ENCODE results near the gene ZBTB38. TPM values are rescaled to one million over a fixed set of nuclear protein-coding genes. Genes with fewer than 3 reads are reported as not detected.

Gene ZBTB38
- total and polyA plus RNA-seq, 2 donors (not counting 1 experiment from before 2014, with no cell fraction given), result 13.8 to 71.2 TPM

- Histone ChIP-seq H3K27ac (ENCODE audit: low read length in 2 of 2) (no peak overlapping the region), H3K27me3 (replicated peaks in 1 of 4; ENCODE audit: control extremely low read depth in 1 of 4, control insufficient read depth in 3 of 4, insufficient read depth in 4 of 4, low read length in 3 of 4) (no peaks in the 10 kb centered on the region), H3K4me1 (ENCODE audit: control insufficient read depth in 2 of 2, insufficient read depth in 2 of 2, low read length in 2 of 2) (no peaks in the 10 kb centered on the region), H3K4me2 (replicated peaks; ENCODE audit: low read depth, low read length, poor library complexity, severe bottlenecking) (no peak overlapping the region), H4K20me1 (ENCODE audit: control insufficient read depth, insufficient read depth, low read length, poor library complexity, severe bottlenecking) (no peaks in the 10 kb centered on the region), H2AFZ (ENCODE audit: insufficient read depth, low read depth, low read length, poor library complexity, severe bottlenecking) (no peak overlapping the region), H3K36me3 (replicated peaks in 1 of 2; ENCODE audit: control extremely low read depth in 1 of 2, control insufficient read depth in 1 of 2, extremely low read depth in 1 of 2, insufficient read depth in 2 of 2, low read length in 1 of 2) (no peaks in the 10 kb centered on the region), H3K9me3 (ENCODE audit: control extremely low read depth in 1 of 3, control insufficient read depth in 2 of 3, insufficient read depth in 1 of 3, low read length in 2 of 3) (peaks cover 0 to 3% (median 0%) of the 10 kb centered on the region in 3 donors), H3K79me2 (ENCODE audit: control insufficient read depth, insufficient read depth, low read length) (no peaks in the 10 kb centered on the region), H3K9ac (ENCODE audit: low read length) (no peak overlapping the region), H3K4me3 (ENCODE audit: control extremely low read depth in 1 of 5, extremely low read depth in 1 of 5, insufficient read depth in 1 of 5, low read depth in 2 of 5, low read length in 4 of 5) (no peak overlapping the region)
- H3K9me3 Mint-ChIP-seq (ENCODE audit: insufficient read depth), result no peaks in the 10 kb centered on the region
- no peak overlapping the region for H3K27ac Mint-ChIP-seq
- TF ChIP-seq EZH2 (IDR thresholded peaks at IDR 0.05; ENCODE audit: borderline replicate concordance, insufficient read depth, low read depth, low read length, poor library complexity, severe bottlenecking) (no peak), CTCF (IDR thresholded peaks at IDR 0.05) (no peak)
- intact Hi-C loops (cut with micrococcal nuclease), result no loop called here
- H3K4me3 Mint-ChIP-seq, result no peak overlapping the region
- ATAC-seq (ENCODE audit: low read depth) (no peak), DNase-seq (no peak)
- no peaks in the 10 kb centered on the region for H3K4me1 Mint-ChIP-seq
- whole genome bisulfite sequencing (ENCODE audit: insufficient coverage), result 93% methylated on average over 5 of the region's 6 CpGs
- peaks cover 13% of the 10 kb centered on the region for H3K27me3 Mint-ChIP-seq
- POLR2A ChIA-PET, result no interaction called here
- CTCF ChIA-PET, result interaction anchor here (0.6 to 1.3 kb wide), 3 partner anchors 11 to 50 kb away, joined by 3 to 4 read pairs (median 3); no protein-coding TSS in a partner anchor
Measured at GRCh38 chr3:141353652-141354495, 14.4 kb upstream of the ZBTB38 start.

GRCh38 chr3:141354517-141354916 is 13.8 kb upstream of the ZBTB38 start:
- ATAC-seq (ENCODE audit: low read depth) (no peak), DNase-seq (no peak)
- ChIA-PET CTCF (interaction anchor here (0.6 to 1.3 kb wide), 3 partner anchors 12 to 51 kb away, joined by 3 to 4 read pairs (median 3); no protein-coding TSS in a partner anchor), POLR2A (no interaction called here)
- TF ChIP-seq CTCF (IDR thresholded peaks at IDR 0.05), result no peak
- TF ChIP-seq EZH2 (IDR thresholded peaks at IDR 0.05; ENCODE audit: borderline replicate concordance, insufficient read depth, low read depth, low read length, poor library complexity, severe bottlenecking), result no peak
- Histone ChIP-seq H3K9ac (ENCODE audit: low read length) (no peak overlapping the region), H3K27ac (ENCODE audit: low read length in 2 of 2) (no peak overlapping the region), H3K36me3 (replicated peaks in 1 of 2; ENCODE audit: control extremely low read depth in 1 of 2, control insufficient read depth in 1 of 2, extremely low read depth in 1 of 2, insufficient read depth in 2 of 2, low read length in 1 of 2) (no peaks in the 10 kb centered on the region), H4K20me1 (ENCODE audit: control insufficient read depth, insufficient read depth, low read length, poor library complexity, severe bottlenecking) (no peaks in the 10 kb centered on the region), H3K4me3 (ENCODE audit: control extremely low read depth in 1 of 5, extremely low read depth in 1 of 5, insufficient read depth in 1 of 5, low read depth in 2 of 5, low read length in 4 of 5) (no peak overlapping the region), H3K27me3 (replicated peaks in 1 of 4; ENCODE audit: control extremely low read depth in 1 of 4, control insufficient read depth in 3 of 4, insufficient read depth in 4 of 4, low read length in 3 of 4) (no peaks in the 10 kb centered on the region), H3K4me2 (replicated peaks; ENCODE audit: low read depth, low read length, poor library complexity, severe bottlenecking) (no peak overlapping the region), H3K79me2 (ENCODE audit: control insufficient read depth, insufficient read depth, low read length) (no peaks in the 10 kb centered on the region), H3K9me3 (ENCODE audit: control extremely low read depth in 1 of 3, control insufficient read depth in 2 of 3, insufficient read depth in 1 of 3, low read length in 2 of 3) (peaks cover 0 to 2% (median 0%) of the 10 kb centered on the region in 3 donors), H2AFZ (ENCODE audit: insufficient read depth, low read depth, low read length, poor library complexity, severe bottlenecking) (no peak overlapping the region), H3K4me1 (ENCODE audit: control insufficient read depth in 2 of 2, insufficient read depth in 2 of 2, low read length in 2 of 2) (no peaks in the 10 kb centered on the region)
- Mint-ChIP-seq H3K27me3 (peaks cover 13% of the 10 kb centered on the region), H3K27ac (no peak overlapping the region), H3K4me1 (no peaks in the 10 kb centered on the region), H3K4me3 (no peak overlapping the region), H3K9me3 (ENCODE audit: insufficient read depth) (no peaks in the 10 kb centered on the region)
- intact Hi-C loops (cut with micrococcal nuclease), result no loop called here
- WGBS (ENCODE audit: insufficient coverage), result 100% methylated on average over 3 of the region's 3 CpGs

Data from B cell (primary cell).